HepG2 (cell line): ENCODE data around the gene HSF2BP. TPM values are rescaled to one million over a fixed set of nuclear protein-coding genes. Genes with fewer than 3 reads are reported as not detected.

Experiments
- ATAC-seq: fragments of 200-7000 bp; cut with Tn5 transposase; 3 replicates; pipeline ENCODE4 v1.9.1; 2020; ENCODE audit warnings: mild to moderate bottlenecking, moderate library complexity
- BruUV-seq: library from RNA; stranded (reverse); fragments of 400-500 nt; replicated peaks from 2 replicates; lab custom pipeline; 2021; lab: Mats Ljungman, UMichigan
- CTCF ChIA-PET: fragments of 300-600 bp; formaldehyde crosslinking; extraction: SDS; loops from one replicate; lab custom pipeline; 2021; ENCODE audit warnings: low total read pairs, inconsistent platforms, low intra/inter-chr PET ratio; lab: Yijun Ruan, JAX
- POLR2A ChIA-PET: fragments of 350-600 bp; sonication (Branson Sonifier 250); formaldehyde crosslinking; loops from one replicate; lab custom pipeline; 2020; ENCODE audit warnings: antibody characterized with exemption, inconsistent platforms; lab: Yijun Ruan, JAX
- DNase-seq: peaks from one replicate; pipeline ENCODE4 v3.0.0-alpha.2; 2015; ENCODE audit warnings: low spot score
- FAIRE-seq: peaks from 3 replicates; lab custom pipeline; 2011; peaks lifted over from hg19 to GRCh38; lab: Jason Lieb, UNC
- H2AFZ ChIP-seq: one replicate; pipeline ENCODE4 v1.6.1; 2011; ENCODE audit warnings: low read length, inconsistent platforms
- H3K27ac ChIP-seq: fragments of 300-600 bp; 3 replicates; pipeline ENCODE4 v1.8.0; 2011; ENCODE audit warnings: mixed run types, mild to moderate bottlenecking, mixed read lengths, low read length, inconsistent platforms; ENCODE audit not compliant: insufficient read depth; ENCODE audit errors: extremely low read length
- H3K27me3 ChIP-seq, 2 experiments: fragments of 200-600 bp in 1 of 2; 2 replicates in 1 of 2; 3 replicates in 1 of 2; pipeline versions ENCODE4 v1.6.0 to v1.8.0; 2011; ENCODE audit warnings: low read length in 2 of 2, mild to moderate bottlenecking in 2 of 2, moderate library complexity in 2 of 2, inconsistent platforms in 1 of 2; ENCODE audit not compliant: insufficient read depth in 2 of 2, control insufficient read depth in 1 of 2
- H3K36me3 ChIP-seq, 2 experiments: fragments of 200-600 bp in 1 of 2; replicated peaks in 1 of 2; 2 replicates in 1 of 2; 3 replicates in 1 of 2; pipeline versions ENCODE4 v1.5.1 to v1.8.0; 2011; ENCODE audit warnings: low read length in 2 of 2, inconsistent platforms in 1 of 2; ENCODE audit not compliant: insufficient read depth in 2 of 2, control insufficient read depth in 1 of 2
- H3K4me1 ChIP-seq: 2 replicates; pipeline ENCODE4 v1.5.1; 2012; ENCODE audit warnings: low read length, inconsistent platforms; ENCODE audit not compliant: insufficient read depth
- H3K4me2 ChIP-seq: 2 replicates; pipeline ENCODE4 v1.6.0; 2011; ENCODE audit warnings: low read depth, low read length, inconsistent platforms
- H3K4me3 ChIP-seq, 3 experiments: fragments of 200-600 bp in 1 of 3; sonication (generic), shearing (Covaris generic) in 1 of 3; replicated peaks in 1 of 3; 2 replicates each; pipeline ENCODE4 v1.5.1; 2011 to 2016; ENCODE audit warnings: low read length in 3 of 3, inconsistent platforms in 2 of 3, low read depth in 2 of 3, mild to moderate bottlenecking in 2 of 3, control low read depth in 1 of 3, mixed read lengths in 1 of 3; ENCODE audit not compliant: insufficient read depth in 1 of 3
- H3K79me2 ChIP-seq: one replicate; pipeline ENCODE4 v1.6.1; 2011; ENCODE audit warnings: low read length, inconsistent platforms; ENCODE audit not compliant: insufficient read depth
- H3K9ac ChIP-seq: 2 replicates; pipeline ENCODE4 v1.6.0; 2011; ENCODE audit warnings: mild to moderate bottlenecking, low read depth, low read length, inconsistent platforms; ENCODE audit not compliant: insufficient read depth
- H3K9me3 ChIP-seq: 2 replicates; pipeline ENCODE4 v1.5.1; 2012; ENCODE audit warnings: mild to moderate bottlenecking, low read length
- H4K20me1 ChIP-seq: 2 replicates; pipeline ENCODE4 v1.6.0; 2011; ENCODE audit warnings: inconsistent platforms, mild to moderate bottlenecking, low read length, moderate library complexity; ENCODE audit not compliant: insufficient read depth
- AGO2 ChIP-seq: fragments of 200-400 bp; formaldehyde crosslinking; optimal IDR thresholded peaks from 2 replicates; pipeline ENCODE3; 2017; ENCODE audit warnings: mild to moderate bottlenecking, low read depth, low read length, moderate library complexity
- HNRNPUL1 ChIP-seq: fragments of 200-400 bp; formaldehyde crosslinking; IDR thresholded peaks from 2 replicates; pipeline ENCODE4 v1.6.1; 2017; ENCODE audit warnings: low read depth, mild to moderate bottlenecking, low read length, moderate library complexity
- PLSCR1 ChIP-seq: sonication (generic); formaldehyde crosslinking; IDR thresholded peaks from 2 replicates; pipeline ENCODE4 v1.5.0; 2020; ENCODE audit warnings: missing genetic modification reagents, mild to moderate bottlenecking, borderline replicate concordance
- TEAD3 ChIP-seq: optimal IDR thresholded peaks from 2 replicates; pipeline ENCODE3; 2016; ENCODE audit warnings: borderline replicate concordance
- WIZ ChIP-seq: sonication (generic); formaldehyde crosslinking; IDR thresholded peaks from 2 replicates; pipeline ENCODE4 v1.5.1; 2020; ENCODE audit warnings: mild to moderate bottlenecking, missing genetic modification reagents
- ZNF12 ChIP-seq: sonication (generic); formaldehyde crosslinking; IDR thresholded peaks from 2 replicates; pipeline ENCODE4 v1.5.0; 2020; ENCODE audit warnings: missing genetic modification reagents
- ZNF562 ChIP-seq: sonication (generic); formaldehyde crosslinking; IDR thresholded peaks from 2 replicates; pipeline ENCODE4 v1.8.0; 2022; ENCODE audit warnings: missing genetic modification reagents, borderline replicate concordance
- ZNF569 ChIP-seq: sonication (generic); formaldehyde crosslinking; IDR thresholded peaks from 2 replicates; pipeline ENCODE4 v1.5.0; 2020; ENCODE audit warnings: mild to moderate bottlenecking, missing genetic modification reagents, moderate library complexity, borderline replicate concordance
- ZNF687 ChIP-seq: sonication (generic); formaldehyde crosslinking; IDR thresholded peaks from 2 replicates; pipeline ENCODE4 v1.5.1; 2020; ENCODE audit warnings: mild to moderate bottlenecking, missing genetic modification reagents, moderate library complexity
- WGBS: methylation state at CpG from one replicate; pipeline ENCODE4 v1.1.6; 2017; ENCODE audit warnings: low lambda C conversion rate; 5-methylcytosine and 5-hydroxymethylcytosine counted together
- in situ Hi-C: cut with HindIII; loops from 2 replicates; pipeline ENCODE4 v1.10.0; 2017; ENCODE audit warnings: low pct_unique_long_range_greater_than_20kb; ENCODE audit not compliant: extremely low pct_ligation_motif_present
- intact Hi-C: fragments of 100-400 bp; cut with micrococcal nuclease; formaldehyde crosslinking; loops from one replicate; pipeline ENCODE4 v1.10.0; 2022; ENCODE audit not compliant: unreplicated experiment
- polyA plus RNA-seq, 8 experiments: library from polyadenylated mRNA; depleted of rRNA in 3 of 8; stranded (reverse) in 7 of 8; unstranded in 1 of 8; fragments of >200 nt; fragmentation: Illumina TruSeq in 4 of 8; extraction: Trizol in 4 of 8; gene quantifications; 2 replicates each; pipeline versions ENCODE4 v1.2.1 to v1.2.3, GENCODE V29; 2011 to 2016; ENCODE audit warnings: low read depth in 4 of 8, missing spikeins in 1 of 8, mixed read lengths in 1 of 8; ENCODE audit not compliant: insufficient read depth in 1 of 8
- total RNA-seq, 5 experiments: library from RNA; depleted of rRNA; stranded (reverse); fragments of >200 nt; fragmentation: Illumina TruSeq; extraction: Trizol; gene quantifications; 2 replicates each; pipeline ENCODE4 v1.2.3, GENCODE V29; 2016; ENCODE audit warnings: low read depth in 1 of 5
- TF ChIP-seq, protein P1 (sequence below): sonication (generic); formaldehyde crosslinking; IDR thresholded peaks from 2 replicates; pipeline ENCODE4 v1.4.0; 2020; ENCODE audit warnings: missing genetic modification reagents

The HSF2BP gene
- total and polyA plus RNA-seq, 2 of the 13 experiments (the other 11 are each of a cell fraction or from before 2014, with no cell fraction given) = 0.67 to 2.2 TPM

GRCh38 chr21:43687566-43688399, 28.5 kb upstream of the HSF2BP start:
- Histone ChIP-seq H3K4me3 (no peak overlapping the region), H3K4me1 (no peaks in the 10 kb centered on the region), H4K20me1 (no peaks in the 10 kb centered on the region), H3K79me2 (no peaks in the 10 kb centered on the region), H3K9ac (no peak overlapping the region), H3K27ac (no peak overlapping the region), H2AFZ (no peak overlapping the region), H3K27me3 (no peaks in the 10 kb centered on the region), H3K4me2 (no peak overlapping the region), H3K36me3 (peaks cover 47 to 88% of the 10 kb centered on the region in 2 experiments), H3K9me3 (no peaks in the 10 kb centered on the region)
- FAIRE-seq (no peak), DNase-seq (no peak), ATAC-seq (peak; percentile 19; the same call in 1 of the 3 replicates)
- WGBS = 98% methylated on average over 26 of the region's 27 CpGs
- ChIA-PET POLR2A (no interaction called here), CTCF (no interaction called here)
- no TSS peak for BruUV-seq
- in situ Hi-C loops = no loop called here
- TF ChIP-seq ZNF687 (CRISPR knock-in tag) (no peak), TEAD3 (CRISPR knock-in tag) (no peak), ZNF569 (CRISPR knock-in tag) (no peak), AGO2 (peak; percentile 53), WIZ (CRISPR knock-in tag) (no peak), ZNF12 (CRISPR knock-in tag) (no peak), ZNF562 (no peak), HNRNPUL1 (no peak), PLSCR1 (CRISPR knock-in tag) (no peak)
- TF ChIP-seq, protein P1, sequence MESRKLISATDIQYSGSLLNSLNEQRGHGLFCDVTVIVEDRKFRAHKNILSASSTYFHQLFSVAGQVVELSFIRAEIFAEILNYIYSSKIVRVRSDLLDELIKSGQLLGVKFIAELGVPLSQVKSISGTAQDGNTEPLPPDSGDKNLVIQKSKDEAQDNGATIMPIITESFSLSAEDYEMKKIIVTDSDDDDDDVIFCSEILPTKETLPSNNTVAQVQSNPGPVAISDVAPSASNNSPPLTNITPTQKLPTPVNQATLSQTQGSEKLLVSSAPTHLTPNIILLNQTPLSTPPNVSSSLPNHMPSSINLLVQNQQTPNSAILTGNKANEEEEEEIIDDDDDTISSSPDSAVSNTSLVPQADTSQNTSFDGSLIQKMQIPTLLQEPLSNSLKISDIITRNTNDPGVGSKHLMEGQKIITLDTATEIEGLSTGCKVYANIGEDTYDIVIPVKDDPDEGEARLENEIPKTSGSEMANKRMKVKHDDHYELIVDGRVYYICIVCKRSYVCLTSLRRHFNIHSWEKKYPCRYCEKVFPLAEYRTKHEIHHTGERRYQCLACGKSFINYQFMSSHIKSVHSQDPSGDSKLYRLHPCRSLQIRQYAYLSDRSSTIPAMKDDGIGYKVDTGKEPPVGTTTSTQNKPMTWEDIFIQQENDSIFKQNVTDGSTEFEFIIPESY (CRISPR knock-in tag) = peak; percentile 23; the same call in 1 of the 2 replicates
- intact Hi-C loops = no loop called here
